ENCODE results near the gene CNTFR. TPM values are rescaled to one million over a fixed set of nuclear protein-coding genes. Genes with fewer than 3 reads are reported as not detected.

Gene CNTFR
- total RNA-seq, 1 experiment from 2014 or later, result not detected

GRCh38 chr9:34590381-34591247 lies 1.1 kb upstream of the CNTFR start:
- no peak for DNase-seq (ENCODE audit: low read depth)

GRCh38 chr9:34588671-34589635 lies 571 bp downstream of the CNTFR start:
- DNase-seq (ENCODE audit: low read depth), result no peak

GRCh38 chr9:34587271-34587670 lies 2.3 kb downstream of the CNTFR start:
- no peak for DNase-seq (ENCODE audit: low read depth)

- no peak for DNase-seq (ENCODE audit: low read depth)
Observed at GRCh38 chr9:34585946-34586669, 3.4 kb downstream of the CNTFR start.

GRCh38 chr9:34584970-34585369 lies 4.6 kb downstream of the CNTFR start:
- DNase-seq (ENCODE audit: low read depth), result no peak

- DNase-seq (ENCODE audit: low read depth), result no peak
Observed at GRCh38 chr9:34582787-34583186, 6.7 kb downstream of the CNTFR start.

- no peak for DNase-seq (ENCODE audit: low read depth)
Observed at GRCh38 chr9:34581318-34581717, 8.2 kb downstream of the CNTFR start.

GRCh38 chr9:34580358-34580757 lies 9.2 kb downstream of the CNTFR start:
- DNase-seq (ENCODE audit: low read depth), result no peak

- no peak for DNase-seq (ENCODE audit: low read depth)
Observed at GRCh38 chr9:34579808-34580163, 9.7 kb downstream of the CNTFR start.

GRCh38 chr9:34579104-34579807 lies 10.3 kb downstream of the CNTFR start:
- no peak for DNase-seq (ENCODE audit: low read depth)

GRCh38 chr9:34578241-34579103 lies 11.1 kb downstream of the CNTFR start:
- DNase-seq (ENCODE audit: low read depth), result no peak

GRCh38 chr9:34577400-34578240 lies 11.9 kb downstream of the CNTFR start:
- no peak for DNase-seq (ENCODE audit: low read depth)

- no peak for DNase-seq (ENCODE audit: low read depth)
Observed at GRCh38 chr9:34576597-34577399, 12.7 kb downstream of the CNTFR start.

- no peak for DNase-seq (ENCODE audit: low read depth)
Observed at GRCh38 chr9:34575862-34576596, 13.5 kb downstream of the CNTFR start.

- DNase-seq (ENCODE audit: low read depth), result no peak
Observed at GRCh38 chr9:34575241-34575640, 14.3 kb downstream of the CNTFR start.

GRCh38 chr9:34574571-34574970 lies 15.0 kb downstream of the CNTFR start:
- no peak for DNase-seq (ENCODE audit: low read depth)

- DNase-seq (ENCODE audit: low read depth), result no peak
Observed at GRCh38 chr9:34573599-34574325, 15.8 kb downstream of the CNTFR start.
